Activated T-helper 1 cell treated with Interleukin-2 at 50 U/mL for 16 hours (primary cell): ENCODE measurements around the gene HCFC1R1.
"Not testable (repeated sequence)": the region's sequence is repeated elsewhere in the genome, so short reads cannot be mapped to it uniquely, and the experiment has no call there.

Experiments used
- DNase-seq: peaks from one replicate; pipeline ENCODE4 v3.0.0-alpha.2; 2020; ENCODE audit warnings: low read depth

HCFC1R1 gene

GRCh38 chr16:3057181-3058138 lies 33.7 kb upstream of the HCFC1R1 start:
- DNase-seq, result no peak

GRCh38 chr16:3056336-3057180 lies 32.8 kb upstream of the HCFC1R1 start:
- no peak for DNase-seq

- not testable (repeated sequence) for DNase-seq
These were observed 32.0 kb upstream of the HCFC1R1 start for GRCh38 chr16:3055734-3056115.

GRCh38 chr16:3054965-3055733 lies 31.4 kb upstream of the HCFC1R1 start:
- DNase-seq, result no peak

GRCh38 chr16:3053330-3053710 lies 29.6 kb upstream of the HCFC1R1 start:
- DNase-seq, result not testable (repeated sequence)

- not testable (repeated sequence) for DNase-seq
These were observed 29.0 kb upstream of the HCFC1R1 start for GRCh38 chr16:3052571-3053329.

- DNase-seq, result no peak
These were observed 27.8 kb upstream of the HCFC1R1 start for GRCh38 chr16:3051494-3051893.

- DNase-seq, result no peak
These were observed 27.3 kb upstream of the HCFC1R1 start for GRCh38 chr16:3051009-3051408.

GRCh38 chr16:3050487-3050886 lies 26.7 kb upstream of the HCFC1R1 start:
- DNase-seq, result no peak

GRCh38 chr16:3049921-3050481 lies 26.3 kb upstream of the HCFC1R1 start:
- DNase-seq, result no peak

- DNase-seq, result no peak
These were observed 23.6 kb upstream of the HCFC1R1 start for GRCh38 chr16:3047387-3047720.

- DNase-seq, result no peak
These were observed 23.1 kb upstream of the HCFC1R1 start for GRCh38 chr16:3046641-3047386.

GRCh38 chr16:3045758-3046640 lies 22.3 kb upstream of the HCFC1R1 start, which contains the start of gene MMP25:
Gene MMP25, plus strand, starts transcription at chr16:3046561. Its CDS starts 357 bp downstream, at chr16:3046918.
- DNase-seq, result no peak

- no peak for DNase-seq
These were observed 21.0 kb upstream of the HCFC1R1 start for GRCh38 chr16:3044708-3045107.

GRCh38 chr16:3042376-3042775 lies 18.6 kb upstream of the HCFC1R1 start:
- DNase-seq, result no peak

- DNase-seq, result no peak
These were observed 15.2 kb upstream of the HCFC1R1 start for GRCh38 chr16:3038896-3039295.

GRCh38 chr16:3038256-3038655 lies 14.5 kb upstream of the HCFC1R1 start:
- no peak for DNase-seq

GRCh38 chr16:3036726-3037315 lies 13.1 kb upstream of the HCFC1R1 start, which contains the start of gene BICDL2:
Gene BICDL2, minus strand, starts transcription at chr16:3036944. Its CDS starts 1,448 bp downstream, at chr16:3035496.
- DNase-seq, result no peak
